ENCODE measurements around the gene ASTL.

ASTL gene

DNA sequence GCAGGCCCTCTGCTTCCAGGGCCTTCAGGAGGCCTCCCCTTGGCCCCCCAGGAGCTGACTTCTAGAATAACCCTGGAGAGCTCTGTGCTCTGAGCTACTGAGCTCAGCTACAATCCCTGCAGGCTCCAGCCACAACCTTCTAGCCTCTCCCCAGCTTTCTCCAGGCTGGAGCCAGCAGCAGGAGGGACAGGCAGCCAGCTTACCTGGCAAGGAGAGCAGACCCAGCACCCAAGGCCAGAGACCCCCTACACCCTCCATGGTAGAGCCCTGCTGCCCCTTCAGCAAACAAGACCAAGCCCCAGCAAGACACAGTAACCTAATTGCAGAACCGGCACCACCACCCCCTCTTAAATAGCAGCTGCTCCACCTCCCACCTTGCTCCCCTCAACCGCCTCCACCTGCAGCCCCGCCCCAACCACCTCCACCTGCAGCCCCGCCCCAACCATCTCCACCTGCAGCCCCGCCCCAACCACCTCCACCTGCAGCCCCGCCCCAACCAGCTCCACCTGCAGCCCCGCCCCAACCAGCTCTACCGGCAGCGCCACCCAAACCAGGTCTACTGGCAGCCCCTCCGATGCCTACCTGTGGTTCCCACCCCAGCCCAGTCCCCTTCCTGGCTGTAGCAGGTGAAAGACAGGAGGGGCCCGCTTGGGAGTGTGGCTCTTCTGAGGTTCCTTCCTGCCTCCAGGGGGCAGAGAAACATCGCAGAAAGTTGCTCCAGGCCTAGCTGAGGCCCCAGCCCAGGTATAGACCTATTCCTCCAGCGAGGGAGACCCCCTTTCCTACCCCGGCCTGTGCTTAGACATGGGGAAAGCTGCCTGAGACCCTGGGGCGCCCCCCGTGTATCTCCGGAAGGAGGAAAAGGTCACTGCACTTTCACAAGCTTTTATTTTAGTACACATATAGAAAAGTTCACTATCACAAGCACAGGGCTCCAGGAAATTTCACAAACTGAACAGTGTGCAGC is at the start of gene ASTL:
ASTL (minus strand) TSS at position 324 of the 967 bp plus-strand sequence; CDS start at position 258, 66 bp downstream.
- Histone ChIP-seq H3K27ac (no peak within 1 kb of the TSS), H3K36me3 (no peaks in the 10 kb centered on the region), H3K4me3 (ENCODE audit: low read depth in 1 of 2, low read length in 1 of 2) (no peak within 1 kb of the TSS), H3K4me1 (ENCODE audit: control insufficient read depth in 1 of 2, insufficient read depth in 1 of 2, low read depth in 1 of 2, low read length in 1 of 2) (no peaks in the 10 kb centered on the region), H3K9me3 (no peaks in the 10 kb centered on the region), H3K27me3 (no peaks in the 10 kb centered on the region)
- TF ChIP-seq, protein P1, sequence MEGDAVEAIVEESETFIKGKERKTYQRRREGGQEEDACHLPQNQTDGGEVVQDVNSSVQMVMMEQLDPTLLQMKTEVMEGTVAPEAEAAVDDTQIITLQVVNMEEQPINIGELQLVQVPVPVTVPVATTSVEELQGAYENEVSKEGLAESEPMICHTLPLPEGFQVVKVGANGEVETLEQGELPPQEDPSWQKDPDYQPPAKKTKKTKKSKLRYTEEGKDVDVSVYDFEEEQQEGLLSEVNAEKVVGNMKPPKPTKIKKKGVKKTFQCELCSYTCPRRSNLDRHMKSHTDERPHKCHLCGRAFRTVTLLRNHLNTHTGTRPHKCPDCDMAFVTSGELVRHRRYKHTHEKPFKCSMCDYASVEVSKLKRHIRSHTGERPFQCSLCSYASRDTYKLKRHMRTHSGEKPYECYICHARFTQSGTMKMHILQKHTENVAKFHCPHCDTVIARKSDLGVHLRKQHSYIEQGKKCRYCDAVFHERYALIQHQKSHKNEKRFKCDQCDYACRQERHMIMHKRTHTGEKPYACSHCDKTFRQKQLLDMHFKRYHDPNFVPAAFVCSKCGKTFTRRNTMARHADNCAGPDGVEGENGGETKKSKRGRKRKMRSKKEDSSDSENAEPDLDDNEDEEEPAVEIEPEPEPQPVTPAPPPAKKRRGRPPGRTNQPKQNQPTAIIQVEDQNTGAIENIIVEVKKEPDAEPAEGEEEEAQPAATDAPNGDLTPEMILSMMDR (IDR thresholded peaks at IDR 0.05): peak; percentile 41

DNA sequence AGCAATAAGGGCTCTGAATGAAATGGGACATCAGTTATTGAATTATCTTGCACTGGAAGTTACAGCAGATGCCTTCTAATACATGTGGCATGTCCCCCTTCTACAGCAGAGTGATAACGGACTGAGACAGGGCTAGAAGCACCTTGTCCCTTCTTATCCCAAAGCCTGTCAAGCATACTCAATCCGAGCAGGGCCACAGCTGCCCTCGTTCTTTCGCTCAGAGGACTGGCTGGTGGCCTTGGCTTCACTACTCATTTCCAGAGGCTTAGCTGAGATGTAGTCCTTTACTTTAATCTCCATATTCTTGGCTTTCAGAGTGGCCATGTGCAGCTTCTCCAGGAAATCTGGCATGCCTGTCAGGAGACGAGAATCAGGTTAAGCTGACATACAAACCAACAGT is 48.3 kb upstream of the ASTL start:
- Histone ChIP-seq H3K4me1 (ENCODE audit: control insufficient read depth in 1 of 2, insufficient read depth in 1 of 2, low read depth in 1 of 2, low read length in 1 of 2) (no peaks in the 10 kb centered on the region), H3K27ac (no peak overlapping the region), H3K27me3 (no peaks in the 10 kb centered on the region), H3K9me3 (no peaks in the 10 kb centered on the region), H3K36me3 (peaks cover 50% of the 10 kb centered on the region), H3K4me3 (ENCODE audit: low read depth in 1 of 2, low read length in 1 of 2) (no peak overlapping the region)
- TF ChIP-seq, protein P1 (IDR thresholded peaks at IDR 0.05): no peak

DNA sequence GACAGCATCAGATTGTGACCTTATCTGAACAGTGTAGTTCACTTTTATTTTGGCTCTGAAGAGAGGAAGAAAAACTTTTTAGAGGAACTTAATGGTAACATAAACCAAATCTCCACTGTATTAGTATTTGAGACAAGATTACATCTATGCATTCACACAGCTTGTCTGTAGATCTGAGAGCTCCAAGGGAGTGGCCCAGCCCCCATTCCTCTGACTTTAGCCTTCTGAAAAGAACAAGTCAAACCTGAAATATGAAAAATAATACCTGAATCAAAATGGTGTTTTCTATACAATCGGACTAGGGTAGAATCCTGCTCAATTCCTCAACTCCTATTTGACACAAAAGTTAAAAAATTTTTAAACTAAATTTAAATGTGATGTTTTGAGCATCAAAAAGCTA is 47.2 kb upstream of the ASTL start:
- TF ChIP-seq, protein P1 (IDR thresholded peaks at IDR 0.05): no peak
- H3K27ac ChIP-seq: no peak overlapping the region
- no peaks in the 10 kb centered on the region for H3K4me1 ChIP-seq (ENCODE audit: control insufficient read depth in 1 of 2, insufficient read depth in 1 of 2, low read depth in 1 of 2, low read length in 1 of 2)
- no peaks in the 10 kb centered on the region for H3K27me3 ChIP-seq
- no peaks in the 10 kb centered on the region for H3K9me3 ChIP-seq
- H3K36me3 ChIP-seq: peaks cover 40% of the 10 kb centered on the region
- no peak overlapping the region for H3K4me3 ChIP-seq (ENCODE audit: low read depth in 1 of 2, low read length in 1 of 2)

DNA sequence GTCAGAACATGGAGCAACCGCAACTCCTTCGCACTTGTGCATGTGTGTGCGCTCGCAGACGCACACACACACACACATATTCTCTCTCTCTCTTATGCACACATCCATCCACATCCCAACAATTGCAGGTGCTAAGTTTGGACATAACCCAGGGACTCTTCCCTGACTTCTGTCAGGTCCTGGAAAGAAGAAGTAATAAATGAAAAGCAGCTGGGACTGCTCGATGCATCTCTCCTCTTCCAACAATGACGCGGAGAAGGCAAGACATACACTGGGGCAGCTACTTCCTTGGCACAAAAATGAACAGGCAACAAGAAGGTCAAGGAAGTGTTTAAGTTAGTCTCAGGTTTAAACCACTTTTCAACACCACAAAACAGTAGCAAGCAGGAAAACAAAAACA is 46.7 kb upstream of the ASTL start:
- Histone ChIP-seq H3K36me3 (peaks cover 39% of the 10 kb centered on the region), H3K27me3 (no peaks in the 10 kb centered on the region), H3K4me1 (ENCODE audit: control insufficient read depth in 1 of 2, insufficient read depth in 1 of 2, low read depth in 1 of 2, low read length in 1 of 2) (no peaks in the 10 kb centered on the region), H3K9me3 (no peaks in the 10 kb centered on the region), H3K27ac (no peak overlapping the region), H3K4me3 (ENCODE audit: low read depth in 1 of 2, low read length in 1 of 2) (no peak overlapping the region)
- TF ChIP-seq, protein P1 (IDR thresholded peaks at IDR 0.05): no peak

DNA sequence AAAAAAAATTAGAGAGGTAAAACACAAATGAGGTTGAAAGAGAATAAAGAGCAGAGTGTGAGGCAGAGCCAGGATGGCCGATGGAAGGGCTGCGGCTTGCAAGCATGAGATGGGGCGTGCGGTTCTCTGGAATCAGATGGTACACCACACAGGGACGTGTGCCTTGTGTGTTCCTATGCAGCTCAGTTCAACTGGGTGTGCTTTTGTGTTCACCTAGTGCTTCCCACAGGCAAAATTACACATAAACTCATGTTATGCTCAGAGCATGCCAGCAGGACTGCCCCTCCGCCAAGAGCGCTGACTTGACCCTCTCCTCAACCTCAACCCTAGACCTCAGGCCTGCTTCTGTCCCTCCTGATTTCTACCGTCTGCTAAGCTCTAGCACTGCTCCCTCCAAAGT is 45.9 kb upstream of the ASTL start:
- Histone ChIP-seq H3K36me3 (peaks cover 37% of the 10 kb centered on the region), H3K27ac (no peak overlapping the region)

More for the DNA sequence above, 45.9 kb upstream of the ASTL start:
- TF ChIP-seq, protein P1 (IDR thresholded peaks at IDR 0.05): no peak
- no peaks in the 10 kb centered on the region for H3K4me1 ChIP-seq (ENCODE audit: control insufficient read depth in 1 of 2, insufficient read depth in 1 of 2, low read depth in 1 of 2, low read length in 1 of 2)
- H3K9me3 ChIP-seq: no peaks in the 10 kb centered on the region
- no peaks in the 10 kb centered on the region for H3K27me3 ChIP-seq
- H3K4me3 ChIP-seq (ENCODE audit: low read depth in 1 of 2, low read length in 1 of 2): no peak overlapping the region

Data from neutrophil (primary cell).